Mesendoderm (in vitro differentiated cells): Measurements from ENCODE around the gene DNAJC4.

ENCODE experiments used
- DNase-seq: peaks from one replicate; pipeline ENCODE4 v3.0.0; 2013
- H2AK5ac ChIP-seq: 2 replicates; pipeline ENCODE4 v1.6.1; 2013; ENCODE audit warnings: low read length, inconsistent platforms
- H2BK120ac ChIP-seq: 2 replicates; pipeline ENCODE4 v1.6.1; 2013; ENCODE audit warnings: low read depth, mild to moderate bottlenecking, low read length, moderate library complexity, mixed read lengths
- H2BK15ac ChIP-seq: replicated peaks from 2 replicates; pipeline ENCODE4 v1.6.1; 2013; ENCODE audit warnings: low read depth, mild to moderate bottlenecking, moderate library complexity
- H2BK5ac ChIP-seq: 2 replicates; pipeline ENCODE4 v1.6.1; 2013; ENCODE audit warnings: low read length, inconsistent platforms
- H3K18ac ChIP-seq: 2 replicates; pipeline ENCODE4 v1.6.1; 2013; ENCODE audit warnings: mild to moderate bottlenecking, low read length, mixed read lengths
- H3K23ac ChIP-seq: one replicate; pipeline ENCODE4 v1.6.1; 2013; ENCODE audit warnings: low read length
- H3K27ac ChIP-seq: 2 replicates; pipeline ENCODE4 v1.5.1; 2013; ENCODE audit warnings: low read depth, mild to moderate bottlenecking, inconsistent platforms, low read length, moderate library complexity
- H3K27me3 ChIP-seq: 2 replicates; pipeline ENCODE4 v1.6.1; 2013; ENCODE audit warnings: low read length, control low read depth, mild to moderate bottlenecking, inconsistent platforms; ENCODE audit not compliant: insufficient read depth, poor library complexity
- H3K36me3 ChIP-seq: 2 replicates; pipeline ENCODE4 v1.6.1; 2013; ENCODE audit warnings: low read length, inconsistent platforms; ENCODE audit not compliant: control insufficient read depth, insufficient read depth
- H3K4ac ChIP-seq: one replicate; pipeline ENCODE4 v1.6.1; 2013; ENCODE audit warnings: low read depth, mild to moderate bottlenecking, low read length, moderate library complexity
- H3K4me1 ChIP-seq: 2 replicates; pipeline ENCODE4 v1.6.1; 2013; ENCODE audit warnings: low read depth, low read length, inconsistent platforms; ENCODE audit not compliant: control insufficient read depth
- H3K4me2 ChIP-seq: 2 replicates; pipeline ENCODE4 v1.6.1; 2013; ENCODE audit warnings: low read length
- H3K4me3 ChIP-seq: 2 replicates; pipeline ENCODE4 v1.5.1; 2013; ENCODE audit warnings: mild to moderate bottlenecking, low read length
- H3K56ac ChIP-seq: one replicate; pipeline ENCODE4 v1.6.1; 2013; ENCODE audit warnings: low read length
- H3K79me1 ChIP-seq: 2 replicates; pipeline ENCODE4 v1.6.1; 2013; ENCODE audit warnings: low read length, inconsistent platforms
- H3K79me2 ChIP-seq: 2 replicates; pipeline ENCODE4 v1.6.1; 2013; ENCODE audit warnings: mild to moderate bottlenecking, low read length; ENCODE audit not compliant: control insufficient read depth, insufficient read depth
- H3K9ac ChIP-seq: 2 replicates; pipeline ENCODE4 v1.6.1; 2013; ENCODE audit warnings: low read length, inconsistent platforms
- H4K5ac ChIP-seq: one replicate; pipeline ENCODE4 v1.6.1; 2013; ENCODE audit warnings: low read length
- H4K8ac ChIP-seq: one replicate; pipeline ENCODE4 v1.6.1; 2013; ENCODE audit warnings: low read depth, mild to moderate bottlenecking, control low read depth, low read length, moderate library complexity
- WGBS: extraction: QIAGEN DNeasy Blood & Tissue Kit; methylation state at CpG from one replicate; pipeline ENCODE4 v1.1.7; 2013; ENCODE audit warnings: low lambda C conversion rate, missing lambda C conversion rate; ENCODE audit not compliant: insufficient coverage; ENCODE audit errors: extremely low coverage; 5-methylcytosine and 5-hydroxymethylcytosine counted together

Gene DNAJC4

GRCh38 chr11:64219755-64220154 is 10.6 kb upstream of the DNAJC4 start:
- H2BK5ac ChIP-seq, result no peak overlapping the region
- no peak overlapping the region for H3K4me3 ChIP-seq
- H3K79me1 ChIP-seq, result no peaks in the 10 kb centered on the region
- no peak overlapping the region for H3K4ac ChIP-seq
- no peak overlapping the region for H3K9ac ChIP-seq
- H4K5ac ChIP-seq, result no peak overlapping the region
- H3K79me2 ChIP-seq, result no peaks in the 10 kb centered on the region
- no peak overlapping the region for H3K18ac ChIP-seq
- no peak overlapping the region for H4K8ac ChIP-seq
- H3K27ac ChIP-seq, result no peak overlapping the region
- no peaks in the 10 kb centered on the region for H3K27me3 ChIP-seq
- no peak overlapping the region for H2BK120ac ChIP-seq
- H2AK5ac ChIP-seq, result no peak overlapping the region
- no peak overlapping the region for H3K56ac ChIP-seq
- H3K4me1 ChIP-seq, result no peaks in the 10 kb centered on the region
- DNase-seq, result no peak
- H3K36me3 ChIP-seq, result no peaks in the 10 kb centered on the region
- no peak overlapping the region for H3K23ac ChIP-seq
- WGBS, result no CpG with 5 or more reads among the region's 10 CpGs
- no peak overlapping the region for H2BK15ac ChIP-seq
- H3K4me2 ChIP-seq, result no peak overlapping the region

- Histone ChIP-seq H3K4me2 (no peak overlapping the region), H3K18ac (no peak overlapping the region), H3K27me3 (no peaks in the 10 kb centered on the region), H3K4ac (no peak overlapping the region), H2AK5ac (no peak overlapping the region), H3K23ac (no peak overlapping the region), H3K79me1 (no peaks in the 10 kb centered on the region), H3K56ac (no peak overlapping the region), H3K79me2 (no peaks in the 10 kb centered on the region), H3K4me3 (no peak overlapping the region), H3K36me3 (no peaks in the 10 kb centered on the region), H4K5ac (no peak overlapping the region), H3K27ac (no peak overlapping the region), H2BK120ac (no peak overlapping the region), H3K4me1 (no peaks in the 10 kb centered on the region), H2BK5ac (no peak overlapping the region), H3K9ac (no peak overlapping the region), H2BK15ac (no peak overlapping the region), H4K8ac (no peak overlapping the region)
- DNase-seq, result no peak
- WGBS, result no CpG with 5 or more reads among the region's 17 CpGs
Measured at GRCh38 chr11:64220271-64220670, 10.1 kb upstream of the DNAJC4 start.

DNA sequence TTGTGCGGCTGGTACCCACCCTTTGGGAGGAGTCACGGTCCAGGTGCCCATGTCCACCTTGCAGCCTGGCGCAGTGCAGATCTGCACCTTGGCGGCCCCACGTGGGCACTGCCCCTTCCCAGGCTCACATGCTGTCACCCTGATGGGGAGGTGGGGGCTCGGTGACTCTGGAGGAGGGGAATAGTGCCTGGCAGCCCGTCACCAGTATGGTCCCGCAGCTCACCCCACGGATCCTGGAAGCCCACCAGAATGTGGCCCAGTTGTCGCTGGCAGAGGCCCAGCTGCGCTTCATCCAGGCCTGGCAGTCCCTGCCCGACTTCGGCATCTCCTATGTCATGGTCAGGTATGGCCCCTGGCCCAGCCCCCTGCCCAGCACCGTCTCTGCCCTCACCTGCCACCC is 9.6 kb upstream of the DNAJC4 start:
- Histone ChIP-seq H3K79me2 (no peaks in the 10 kb centered on the region), H2BK5ac (no peak overlapping the region), H3K4me2 (no peak overlapping the region), H3K4me3 (no peak overlapping the region), H3K4ac (no peak overlapping the region), H3K56ac (no peak overlapping the region), H3K27me3 (no peaks in the 10 kb centered on the region), H3K18ac (no peak overlapping the region), H3K36me3 (no peaks in the 10 kb centered on the region), H2BK15ac (no peak overlapping the region), H4K8ac (no peak overlapping the region), H3K27ac (no peak overlapping the region), H3K79me1 (no peaks in the 10 kb centered on the region), H4K5ac (no peak overlapping the region), H3K23ac (no peak overlapping the region), H3K4me1 (no peaks in the 10 kb centered on the region), H2AK5ac (no peak overlapping the region), H3K9ac (no peak overlapping the region), H2BK120ac (no peak overlapping the region)
- WGBS, result no CpG with 5 or more reads among the region's 14 CpGs
- no peak for DNase-seq

GRCh38 chr11:64222651-64223000 is 7.7 kb upstream of the DNAJC4 start:
- H2BK15ac ChIP-seq, result no peak overlapping the region
- no peak overlapping the region for H3K4ac ChIP-seq
- H3K79me1 ChIP-seq, result peaks cover 4% of the 10 kb centered on the region
- no peak overlapping the region for H3K27ac ChIP-seq
- H3K4me3 ChIP-seq, result no peak overlapping the region
- H2BK120ac ChIP-seq, result no peak overlapping the region
- no peak overlapping the region for H3K9ac ChIP-seq
- H3K27me3 ChIP-seq, result no peaks in the 10 kb centered on the region
- H3K4me1 ChIP-seq, result peaks cover 2% of the 10 kb centered on the region
- no peak overlapping the region for H2BK5ac ChIP-seq
- no peak overlapping the region for H3K23ac ChIP-seq
- H3K4me2 ChIP-seq, result no peak overlapping the region
- WGBS, result no CpG with 5 or more reads among the region's 9 CpGs
- no peak overlapping the region for H3K56ac ChIP-seq
- H3K18ac ChIP-seq, result no peak overlapping the region
- H2AK5ac ChIP-seq, result no peak overlapping the region
- H4K5ac ChIP-seq, result no peak overlapping the region
- no peaks in the 10 kb centered on the region for H3K36me3 ChIP-seq
- DNase-seq, result no peak
- no peaks in the 10 kb centered on the region for H3K79me2 ChIP-seq
- no peak overlapping the region for H4K8ac ChIP-seq

- H3K18ac ChIP-seq, result no peak overlapping the region
- peaks cover 2% of the 10 kb centered on the region for H3K4me1 ChIP-seq
- H2AK5ac ChIP-seq, result no peak overlapping the region
- no peak overlapping the region for H2BK120ac ChIP-seq
- H3K23ac ChIP-seq, result no peak overlapping the region
- no peak overlapping the region for H3K4ac ChIP-seq
- H2BK5ac ChIP-seq, result no peak overlapping the region
- no CpG with 5 or more reads among the region's 24 CpGs for WGBS
- no peak overlapping the region for H4K8ac ChIP-seq
- no peaks in the 10 kb centered on the region for H3K79me2 ChIP-seq
- H3K4me2 ChIP-seq, result no peak overlapping the region
- H3K27ac ChIP-seq, result no peak overlapping the region
- H3K27me3 ChIP-seq, result no peaks in the 10 kb centered on the region
- H3K36me3 ChIP-seq, result no peaks in the 10 kb centered on the region
- no peak for DNase-seq
- peaks cover 4% of the 10 kb centered on the region for H3K79me1 ChIP-seq
- no peak overlapping the region for H3K56ac ChIP-seq
- no peak overlapping the region for H2BK15ac ChIP-seq
- H4K5ac ChIP-seq, result no peak overlapping the region
- no peak overlapping the region for H3K9ac ChIP-seq
- H3K4me3 ChIP-seq, result no peak overlapping the region
Measured at GRCh38 chr11:64223001-64223651, 7.2 kb upstream of the DNAJC4 start.
